Measurements from ENCODE around the gene ZNF311.

GRCh38 chr6:28976677-28977076, 28.4 kb downstream of the ZNF311 start:
- TF ChIP-seq CTCF (IDR thresholded peaks at IDR 0.05) (no peak), POLR2AphosphoS5 (IDR thresholded peaks at IDR 0.05) (no peak), POLR2A (IDR thresholded peaks at IDR 0.05) (no peak)

All from breast epithelium (tissue), 3 donors.